ENCODE data around the gene AMELX.

The AMELX gene

GRCh38 chrX:11266573-11267003 is 26.6 kb upstream of the AMELX start:
- no peak for TF ChIP-seq POLR2AphosphoS5 (IDR thresholded peaks at IDR 0.05; ENCODE audit: borderline replicate concordance, low read depth, low read length)
- Histone ChIP-seq H3K9ac (ENCODE audit: insufficient read length) (no peak overlapping the region), H3K4me3 (no peak overlapping the region), H3K27ac (no peak overlapping the region), H3K36me3 (ENCODE audit: insufficient read depth, low read length) (no peaks in the 10 kb centered on the region), H3K9me3 (ENCODE audit: low read depth, low read length) (no peaks in the 10 kb centered on the region)
- no peak for DNase-seq (ENCODE audit: low read depth, low spot score)

GRCh38 chrX:11267425-11267824 is 25.8 kb upstream of the AMELX start:
- H3K36me3 ChIP-seq (ENCODE audit: insufficient read depth, low read length), result no peaks in the 10 kb centered on the region
- H3K27ac ChIP-seq, result no peak overlapping the region
- H3K4me3 ChIP-seq, result no peak overlapping the region
- no peak for DNase-seq (ENCODE audit: low read depth, low spot score)
- TF ChIP-seq FOXP2 (optimal IDR thresholded peaks at IDR 0.05; ENCODE audit: control extremely low read depth, extremely low read length, insufficient read depth) (no peak), EZH2 (IDR thresholded peaks at IDR 0.05) (no peak), POLR2AphosphoS5 (IDR thresholded peaks at IDR 0.05; ENCODE audit: borderline replicate concordance, low read depth, low read length) (no peak)
- H3K9me3 ChIP-seq (ENCODE audit: low read depth, low read length), result no peaks in the 10 kb centered on the region
- no peak overlapping the region for H3K9ac ChIP-seq (ENCODE audit: insufficient read length)

DNA sequence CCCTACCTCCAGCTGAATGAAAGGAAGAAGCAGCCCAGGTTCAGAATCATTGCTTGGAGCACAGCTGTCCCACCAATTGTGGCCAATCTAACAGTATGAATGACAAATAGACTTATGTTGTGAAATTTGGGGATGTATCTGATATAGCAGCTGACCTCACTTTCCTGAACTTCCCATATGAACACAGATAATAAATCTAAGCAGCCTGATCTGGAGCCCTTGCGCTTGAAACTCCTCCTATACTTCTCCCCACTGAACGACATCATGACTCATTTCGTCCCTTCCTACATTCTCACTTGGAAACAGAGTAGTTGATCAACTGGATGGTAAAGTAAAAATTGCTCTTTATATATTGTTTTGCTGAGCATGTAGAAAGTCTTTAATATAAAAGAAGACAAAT is 24.2 kb upstream of the AMELX start:
- Histone ChIP-seq H3K27ac (no peak overlapping the region), H3K9ac (ENCODE audit: insufficient read length) (no peak overlapping the region), H3K36me3 (ENCODE audit: insufficient read depth, low read length) (no peaks in the 10 kb centered on the region), H3K9me3 (ENCODE audit: low read depth, low read length) (no peaks in the 10 kb centered on the region), H3K4me3 (no peak overlapping the region)
- TF ChIP-seq POLR2AphosphoS5 (IDR thresholded peaks at IDR 0.05; ENCODE audit: borderline replicate concordance, low read depth, low read length), result no peak
- no peak for TF ChIP-seq FOXP2 (optimal IDR thresholded peaks at IDR 0.05; ENCODE audit: control extremely low read depth, extremely low read length, insufficient read depth)
- no peak for TF ChIP-seq EZH2 (IDR thresholded peaks at IDR 0.05)
- DNase-seq (ENCODE audit: low read depth, low spot score), result no peak

DNA sequence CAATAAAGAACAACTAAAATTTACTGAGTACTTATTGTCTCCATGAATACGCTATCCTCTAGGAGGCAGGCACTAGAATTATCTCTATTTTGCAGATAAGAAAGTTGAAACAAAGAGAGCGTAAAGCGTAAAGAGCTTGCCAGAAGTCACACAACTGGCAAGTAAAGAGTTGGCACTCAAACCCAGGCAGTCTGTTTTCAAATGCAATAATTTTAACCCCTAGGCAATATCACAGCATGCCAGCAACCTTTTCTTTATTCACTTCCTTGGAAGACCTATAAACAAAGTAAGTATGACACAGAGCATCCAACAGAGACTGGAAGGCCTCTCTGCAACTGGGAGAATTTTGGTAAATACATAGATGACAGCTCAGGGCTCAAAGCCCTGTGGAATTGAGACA is 23.2 kb upstream of the AMELX start:
- Histone ChIP-seq H3K4me3 (no peak overlapping the region), H3K27ac (no peak overlapping the region), H3K36me3 (ENCODE audit: insufficient read depth, low read length) (no peaks in the 10 kb centered on the region), H3K9me3 (ENCODE audit: low read depth, low read length) (no peaks in the 10 kb centered on the region), H3K9ac (ENCODE audit: insufficient read length) (no peak overlapping the region)
- TF ChIP-seq POLR2AphosphoS5 (IDR thresholded peaks at IDR 0.05; ENCODE audit: borderline replicate concordance, low read depth, low read length), result no peak
- no peak for TF ChIP-seq FOXP2 (optimal IDR thresholded peaks at IDR 0.05; ENCODE audit: control extremely low read depth, extremely low read length, insufficient read depth)
- TF ChIP-seq EZH2 (IDR thresholded peaks at IDR 0.05), result no peak
- no peak for DNase-seq (ENCODE audit: low read depth, low spot score)

DNA sequence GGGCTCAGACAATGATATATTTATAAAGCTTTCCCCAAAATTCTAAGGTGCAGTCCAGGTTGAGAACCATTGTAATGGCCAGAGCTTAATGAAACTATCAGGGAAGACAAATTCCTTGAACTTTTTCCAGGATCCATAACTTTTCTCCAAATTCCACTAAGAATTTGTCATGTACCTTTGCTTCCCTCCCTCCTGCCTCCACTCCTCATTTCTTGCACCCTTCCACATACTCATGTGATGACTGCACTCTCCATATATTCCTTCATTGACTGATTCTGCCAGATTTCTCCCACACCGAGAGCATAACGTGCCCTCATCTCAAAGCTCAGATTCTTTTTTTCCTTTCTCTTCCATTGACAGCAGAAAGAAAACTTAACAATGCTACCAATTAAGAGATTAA is 20.9 kb upstream of the AMELX start:
- DNase-seq (ENCODE audit: low read depth, low spot score), result no peak
- no peaks in the 10 kb centered on the region for H3K36me3 ChIP-seq (ENCODE audit: insufficient read depth, low read length)
- no peak overlapping the region for H3K4me3 ChIP-seq
- H3K9ac ChIP-seq (ENCODE audit: insufficient read length), result no peak overlapping the region
- no peak overlapping the region for H3K27ac ChIP-seq
- no peak for TF ChIP-seq POLR2AphosphoS5 (IDR thresholded peaks at IDR 0.05; ENCODE audit: borderline replicate concordance, low read depth, low read length)
- TF ChIP-seq FOXP2 (optimal IDR thresholded peaks at IDR 0.05; ENCODE audit: control extremely low read depth, extremely low read length, insufficient read depth), result no peak
- TF ChIP-seq EZH2 (IDR thresholded peaks at IDR 0.05), result no peak
- H3K9me3 ChIP-seq (ENCODE audit: low read depth, low read length), result no peaks in the 10 kb centered on the region

DNA sequence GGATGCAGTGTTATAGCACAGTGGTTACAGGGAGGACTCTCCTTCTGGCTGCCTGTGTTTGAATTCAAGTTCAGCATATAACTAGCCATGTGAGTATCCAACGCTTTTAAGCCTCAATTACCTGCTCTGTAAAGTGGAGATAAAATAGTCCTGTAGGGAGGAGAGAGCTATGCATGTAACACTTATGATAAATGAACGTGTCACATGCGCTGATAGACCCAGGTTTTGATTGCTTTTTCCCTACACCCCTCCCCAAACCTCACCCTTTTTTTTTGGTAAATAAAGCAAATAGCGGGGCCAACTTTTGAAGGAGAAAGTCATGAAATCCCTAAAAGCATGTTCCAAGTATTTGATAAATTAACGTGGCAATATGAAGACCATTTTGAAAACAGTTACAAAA is 20.4 kb upstream of the AMELX start:
- TF ChIP-seq FOXP2 (optimal IDR thresholded peaks at IDR 0.05; ENCODE audit: control extremely low read depth, extremely low read length, insufficient read depth), result no peak
- TF ChIP-seq POLR2AphosphoS5 (IDR thresholded peaks at IDR 0.05; ENCODE audit: borderline replicate concordance, low read depth, low read length), result no peak
- TF ChIP-seq EZH2 (IDR thresholded peaks at IDR 0.05), result no peak
- H3K27ac ChIP-seq, result no peak overlapping the region
- no peaks in the 10 kb centered on the region for H3K9me3 ChIP-seq (ENCODE audit: low read depth, low read length)
- no peak overlapping the region for H3K9ac ChIP-seq (ENCODE audit: insufficient read length)
- no peaks in the 10 kb centered on the region for H3K36me3 ChIP-seq (ENCODE audit: insufficient read depth, low read length)
- no peak overlapping the region for H3K4me3 ChIP-seq
- DNase-seq (ENCODE audit: low read depth, low spot score), result no peak

- no peak overlapping the region for H3K27ac ChIP-seq
- no peak overlapping the region for H3K9ac ChIP-seq (ENCODE audit: insufficient read length)
- no peak for TF ChIP-seq FOXP2 (optimal IDR thresholded peaks at IDR 0.05; ENCODE audit: control extremely low read depth, extremely low read length, insufficient read depth)
- TF ChIP-seq EZH2 (IDR thresholded peaks at IDR 0.05), result no peak
- H3K4me3 ChIP-seq, result no peak overlapping the region
- H3K9me3 ChIP-seq (ENCODE audit: low read depth, low read length), result no peaks in the 10 kb centered on the region
- no peaks in the 10 kb centered on the region for H3K36me3 ChIP-seq (ENCODE audit: insufficient read depth, low read length)
- no peak for DNase-seq (ENCODE audit: low read depth, low spot score)
Observed at GRCh38 chrX:11273544-11273943, 19.7 kb upstream of the AMELX start.

GRCh38 chrX:11282043-11282442 is 11.2 kb upstream of the AMELX start:
- H3K9ac ChIP-seq (ENCODE audit: insufficient read length), result no peak overlapping the region
- TF ChIP-seq FOXP2 (optimal IDR thresholded peaks at IDR 0.05; ENCODE audit: control extremely low read depth, extremely low read length, insufficient read depth) (no peak), POLR2AphosphoS5 (IDR thresholded peaks at IDR 0.05; ENCODE audit: borderline replicate concordance, low read depth, low read length) (no peak), EZH2 (IDR thresholded peaks at IDR 0.05) (no peak)
- H3K27ac ChIP-seq, result no peak overlapping the region
- no peak overlapping the region for H3K4me3 ChIP-seq
- no peaks in the 10 kb centered on the region for H3K9me3 ChIP-seq (ENCODE audit: low read depth, low read length)
- no peaks in the 10 kb centered on the region for H3K36me3 ChIP-seq (ENCODE audit: insufficient read depth, low read length)
- no peak for DNase-seq (ENCODE audit: low read depth, low spot score)

- no peak for DNase-seq (ENCODE audit: low read depth, low spot score)
- no peaks in the 10 kb centered on the region for H3K9me3 ChIP-seq (ENCODE audit: low read depth, low read length)
- H3K4me3 ChIP-seq, result no peak overlapping the region
- no peak overlapping the region for H3K9ac ChIP-seq (ENCODE audit: insufficient read length)
- no peak for TF ChIP-seq FOXP2 (optimal IDR thresholded peaks at IDR 0.05; ENCODE audit: control extremely low read depth, extremely low read length, insufficient read depth)
- TF ChIP-seq EZH2 (IDR thresholded peaks at IDR 0.05), result no peak
- no peak for TF ChIP-seq POLR2AphosphoS5 (IDR thresholded peaks at IDR 0.05; ENCODE audit: borderline replicate concordance, low read depth, low read length)
- no peaks in the 10 kb centered on the region for H3K36me3 ChIP-seq (ENCODE audit: insufficient read depth, low read length)
- H3K27ac ChIP-seq, result no peak overlapping the region
Observed at GRCh38 chrX:11285651-11286050, 7.6 kb upstream of the AMELX start.

Data from SK-N-MC (cell line).